Measurements from ENCODE around the gene SKI.
A peak's percentile ranks its signal among the peaks of the same experiment; 100 is the strongest.
"Not testable (repeated sequence)": the region's sequence is repeated elsewhere in the genome, so short reads cannot be mapped to it uniquely, and the experiment has no call there.

The SKI gene

DNA sequence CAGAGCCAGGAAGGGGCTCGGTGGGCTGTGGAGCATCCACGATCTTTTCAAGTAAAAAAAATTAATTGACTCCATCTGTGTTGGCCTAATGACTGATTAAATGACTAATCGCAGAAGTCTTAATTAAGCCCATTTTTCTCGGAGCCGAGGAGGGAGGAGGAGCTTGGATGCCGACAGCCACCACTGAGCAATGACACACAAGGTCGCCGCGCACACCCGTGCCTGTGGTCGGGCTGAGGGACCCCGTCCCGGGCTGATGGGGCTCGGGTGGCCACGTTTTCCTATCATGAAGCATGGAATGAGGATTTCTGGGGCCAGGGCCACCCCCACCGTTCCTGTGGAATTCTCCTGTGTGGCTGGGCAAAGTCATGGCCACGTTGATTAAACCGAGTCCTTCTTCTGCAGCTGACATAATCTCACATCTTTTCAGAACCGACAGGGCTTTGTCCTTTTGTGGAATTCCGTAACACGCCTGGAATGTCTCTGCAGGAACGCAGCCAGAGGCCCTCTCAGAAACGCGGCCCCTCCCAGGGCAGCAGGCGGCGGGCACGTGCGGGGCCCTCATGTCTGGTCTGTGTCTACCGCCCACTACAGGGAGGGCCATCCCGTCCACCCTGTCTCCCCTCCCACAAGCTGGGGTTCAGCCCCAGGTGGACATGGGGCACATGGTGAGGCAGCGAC, 102.5 kb downstream of the SKI start:
- Histone ChIP-seq H3K9ac (ENCODE audit: low read depth, low read length) (no peak overlapping the region), H3K27me3 (ENCODE audit: insufficient read depth, low read length) (no peaks in the 10 kb centered on the region), H3K4me3 (ENCODE audit: low read length) (no peak overlapping the region), H3K27ac (ENCODE audit: low read depth, low read length) (no peak overlapping the region), H3K9me3 (ENCODE audit: insufficient read depth, low read depth, low read length) (peaks cover 8% of the 10 kb centered on the region; the same call in 1 of the 2 replicates), H3K4me1 (ENCODE audit: insufficient read depth, low read length) (no peaks in the 10 kb centered on the region), H3K36me3 (ENCODE audit: insufficient read depth, low read length) (no peaks in the 10 kb centered on the region)
- WGBS, result 94% methylated on average over 31 of the region's 31 CpGs

DNA sequence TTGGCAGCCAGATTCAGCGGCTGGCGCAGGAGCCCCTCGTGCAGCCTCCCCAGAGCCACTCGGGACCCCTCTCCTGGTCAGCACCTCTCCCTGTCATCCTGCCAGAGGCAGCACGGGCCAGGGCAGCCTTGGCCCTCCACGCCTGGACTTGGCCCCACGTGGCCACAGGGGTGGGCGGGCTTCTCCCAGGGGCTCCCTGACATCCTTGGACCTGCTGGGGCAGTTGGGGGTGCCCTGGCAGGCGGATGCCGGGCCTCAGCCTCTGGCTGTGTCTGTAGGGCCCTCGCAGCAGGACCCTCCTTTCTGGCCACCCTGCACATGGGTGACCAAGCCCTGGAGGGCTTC, 103.1 kb downstream of the SKI start:
- no peak overlapping the region for H3K9ac ChIP-seq (ENCODE audit: low read depth, low read length)
- H3K27me3 ChIP-seq (ENCODE audit: insufficient read depth, low read length), result no peaks in the 10 kb centered on the region

DNA sequence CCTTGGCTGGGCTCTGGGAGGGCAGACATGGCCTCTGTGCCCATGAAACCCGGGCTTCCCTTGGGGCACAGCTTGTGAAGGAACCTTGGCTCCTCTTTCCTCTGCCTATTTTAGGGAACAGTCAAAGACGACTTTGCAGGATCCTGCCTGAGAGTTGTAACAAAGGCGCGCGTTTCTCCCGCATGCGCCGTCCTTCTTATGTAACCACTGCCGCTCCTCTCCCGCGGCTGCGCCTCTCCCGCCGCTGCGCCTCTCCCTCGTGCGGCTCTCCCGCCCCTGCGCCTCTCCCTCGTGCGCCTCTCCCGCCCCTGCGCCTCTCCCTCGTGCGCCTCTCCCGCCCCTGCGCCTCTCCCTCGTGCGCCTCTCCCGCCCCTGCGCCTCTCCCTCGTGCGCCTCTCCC, 103.5 kb downstream of the SKI start:
- not testable (repeated sequence) for H3K9ac ChIP-seq (ENCODE audit: low read depth, low read length); H3K9me3 ChIP-seq (ENCODE audit: insufficient read depth, low read depth, low read length); H3K4me3 ChIP-seq (ENCODE audit: low read length); H3K4me1 ChIP-seq (ENCODE audit: insufficient read depth, low read length); H3K27ac ChIP-seq (ENCODE audit: low read depth, low read length); H3K27me3 ChIP-seq (ENCODE audit: insufficient read depth, low read length); H3K36me3 ChIP-seq (ENCODE audit: insufficient read depth, low read length)
- 98% methylated on average over 33 of the region's 33 CpGs for WGBS

More for the DNA sequence above, 103.1 kb downstream of the SKI start:
- Histone ChIP-seq H3K27ac (ENCODE audit: low read depth, low read length) (no peak overlapping the region), H3K4me1 (ENCODE audit: insufficient read depth, low read length) (no peaks in the 10 kb centered on the region), H3K9me3 (ENCODE audit: insufficient read depth, low read depth, low read length) (peaks cover 8% of the 10 kb centered on the region; the same call in 1 of the 2 replicates), H3K36me3 (ENCODE audit: insufficient read depth, low read length) (no peaks in the 10 kb centered on the region), H3K4me3 (ENCODE audit: low read length) (no peak overlapping the region)
- whole genome bisulfite sequencing, result 94% methylated on average over 11 of the region's 11 CpGs

DNA sequence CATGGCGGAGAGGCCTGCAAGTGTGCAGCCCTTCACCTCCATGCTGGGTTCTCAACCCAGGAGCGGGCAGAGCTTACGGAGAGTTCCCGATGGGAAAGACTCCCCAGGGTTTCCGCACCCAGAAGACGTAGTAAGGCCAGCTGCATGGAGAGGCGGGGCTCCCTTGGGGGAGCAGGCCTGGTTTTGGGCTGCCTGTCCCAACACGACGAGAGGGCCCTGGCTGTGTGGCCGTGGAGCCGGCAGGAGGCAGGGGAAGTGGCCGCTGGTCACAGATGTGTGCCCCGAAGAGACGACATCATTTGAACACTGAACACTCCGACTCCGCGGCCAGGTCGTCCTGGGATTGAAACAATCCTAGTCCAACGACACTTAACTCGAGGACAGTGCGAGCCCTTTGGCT, 106.2 kb downstream of the SKI start:
- Histone ChIP-seq H3K9ac (ENCODE audit: low read depth, low read length) (no peak overlapping the region), H3K9me3 (ENCODE audit: insufficient read depth, low read depth, low read length) (peaks cover 8% of the 10 kb centered on the region; the same call in 1 of the 2 replicates), H3K4me1 (ENCODE audit: insufficient read depth, low read length) (no peaks in the 10 kb centered on the region), H3K27me3 (ENCODE audit: insufficient read depth, low read length) (no peaks in the 10 kb centered on the region), H3K4me3 (ENCODE audit: low read length) (no peak overlapping the region), H3K36me3 (ENCODE audit: insufficient read depth, low read length) (no peaks in the 10 kb centered on the region), H3K27ac (ENCODE audit: low read depth, low read length) (no peak overlapping the region)
- WGBS, result 92% methylated on average over 21 of the region's 21 CpGs

DNA sequence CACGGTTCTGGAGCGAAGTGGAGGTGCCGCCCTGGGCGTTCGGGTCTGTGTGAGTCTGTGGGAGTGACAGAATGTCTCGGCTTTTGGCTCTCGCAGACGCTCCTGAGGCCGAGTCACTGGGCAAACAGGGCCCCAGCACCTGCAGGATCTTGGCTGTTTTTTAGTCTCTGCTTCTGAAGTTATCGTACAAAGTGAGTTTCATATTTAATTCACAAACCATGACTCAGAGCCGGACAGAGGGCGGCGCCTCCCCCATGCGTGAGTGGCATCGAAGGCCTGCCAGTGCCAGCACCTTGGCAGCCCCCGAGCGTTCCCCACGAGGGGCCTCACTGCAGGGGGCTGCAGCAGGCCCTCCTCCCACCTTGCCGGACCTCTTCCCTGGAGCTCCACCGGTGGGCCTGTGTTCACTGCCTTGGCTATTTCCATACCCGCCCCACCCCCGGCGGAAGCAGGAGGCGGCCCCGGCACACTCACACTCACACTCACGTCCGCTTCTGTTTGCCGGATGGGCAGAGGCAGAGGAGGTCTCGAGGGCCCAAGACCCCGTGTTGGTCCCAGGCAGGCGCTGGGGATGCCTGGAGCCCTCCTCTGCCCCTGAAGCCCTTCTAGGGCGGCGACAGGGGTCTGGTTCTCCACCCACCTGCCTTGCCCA, 106.9 kb downstream of the SKI start:
- H3K9me3 ChIP-seq (ENCODE audit: insufficient read depth, low read depth, low read length), result peaks cover 8% of the 10 kb centered on the region; the same call in 1 of the 2 replicates
- no peaks in the 10 kb centered on the region for H3K27me3 ChIP-seq (ENCODE audit: insufficient read depth, low read length)
- H3K9ac ChIP-seq (ENCODE audit: low read depth, low read length), result no peak overlapping the region
- no peak overlapping the region for H3K4me3 ChIP-seq (ENCODE audit: low read length)
- H3K36me3 ChIP-seq (ENCODE audit: insufficient read depth, low read length), result no peaks in the 10 kb centered on the region
- no peaks in the 10 kb centered on the region for H3K4me1 ChIP-seq (ENCODE audit: insufficient read depth, low read length)
- H3K27ac ChIP-seq (ENCODE audit: low read depth, low read length), result no peak overlapping the region
- 87% methylated on average over 33 of the region's 33 CpGs for WGBS

DNA sequence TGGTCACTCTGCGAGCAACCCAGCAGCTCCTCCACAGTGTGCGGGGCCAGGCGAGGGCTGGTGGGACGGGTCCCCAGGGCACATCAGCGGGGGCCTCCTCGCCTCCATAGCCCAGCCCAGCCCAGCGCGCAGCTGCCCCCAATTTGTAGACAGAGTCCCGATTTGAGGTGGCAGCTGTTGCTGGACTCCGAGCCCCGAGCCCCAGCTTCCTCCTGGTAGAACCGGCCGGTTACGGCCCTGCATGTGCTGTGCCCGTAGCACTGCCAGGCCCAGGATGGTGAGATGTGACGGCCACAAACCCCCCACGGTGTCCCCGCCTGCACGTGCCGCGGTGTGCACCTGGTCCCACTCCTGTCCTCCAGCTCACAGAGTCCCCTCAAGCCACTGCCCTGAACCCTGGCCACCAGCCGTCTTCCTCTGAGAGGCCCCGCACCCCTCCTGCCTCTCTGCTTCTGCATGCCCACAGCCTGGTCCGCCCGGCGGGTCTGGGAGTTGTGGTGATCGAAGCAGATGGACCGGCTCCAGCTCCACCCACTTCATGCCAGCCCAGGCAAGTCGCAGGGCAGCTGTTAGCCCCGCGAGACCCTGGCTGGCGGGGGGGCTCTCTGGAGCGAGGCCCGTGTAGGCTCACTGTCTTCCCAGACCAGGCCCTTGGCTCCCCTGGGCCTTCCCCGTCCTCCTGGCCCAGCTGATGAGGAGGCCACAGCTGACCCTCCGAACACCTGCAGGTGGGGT, 107.8 kb downstream of the SKI start:
- 94% methylated on average over 36 of the region's 36 CpGs for WGBS
- no peaks in the 10 kb centered on the region for H3K36me3 ChIP-seq (ENCODE audit: insufficient read depth, low read length)
- H3K9me3 ChIP-seq (ENCODE audit: insufficient read depth, low read depth, low read length), result peaks cover 8% of the 10 kb centered on the region; the same call in 1 of the 2 replicates
- H3K27me3 ChIP-seq (ENCODE audit: insufficient read depth, low read length), result no peaks in the 10 kb centered on the region
- no peak overlapping the region for H3K4me3 ChIP-seq (ENCODE audit: low read length)
- H3K4me1 ChIP-seq (ENCODE audit: insufficient read depth, low read length), result no peaks in the 10 kb centered on the region
- H3K27ac ChIP-seq (ENCODE audit: low read depth, low read length), result no peak overlapping the region
- H3K9ac ChIP-seq (ENCODE audit: low read depth, low read length), result no peak overlapping the region; the same call in 1 of the 2 replicates

DNA sequence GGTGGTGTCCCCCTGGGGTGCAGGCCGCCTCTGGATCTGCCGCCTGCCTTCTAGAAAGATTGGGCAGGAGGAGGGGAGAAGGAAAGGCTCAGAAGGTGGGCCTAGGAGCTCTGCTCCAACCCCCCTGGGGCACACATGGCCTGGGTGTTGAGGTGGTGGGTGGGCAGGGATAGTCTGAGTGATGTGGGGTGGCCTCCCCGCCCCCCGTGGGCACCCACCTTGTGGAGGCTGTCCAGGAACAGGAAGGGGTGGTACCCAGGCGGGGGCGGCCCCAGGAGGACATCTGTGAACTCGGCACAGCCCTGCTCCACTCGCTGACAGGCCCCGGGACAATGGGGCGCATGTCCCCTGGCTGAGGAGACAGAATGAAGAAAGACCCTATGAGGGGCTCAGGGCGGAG, 108.4 kb downstream of the SKI start:
- Histone ChIP-seq H3K9ac (ENCODE audit: low read depth, low read length) (peak overlapping the region; percentile 9; the same call in 1 of the 2 replicates), H3K4me3 (ENCODE audit: low read length) (no peak overlapping the region), H3K27me3 (ENCODE audit: insufficient read depth, low read length) (no peaks in the 10 kb centered on the region), H3K9me3 (ENCODE audit: insufficient read depth, low read depth, low read length) (0 out of 2 replicates have a peak, but pooled peaks cover 4% of the 10 kb centered on the region), H3K27ac (ENCODE audit: low read depth, low read length) (no peak overlapping the region), H3K36me3 (ENCODE audit: insufficient read depth, low read length) (no peaks in the 10 kb centered on the region), H3K4me1 (ENCODE audit: insufficient read depth, low read length) (no peaks in the 10 kb centered on the region)
- 93% methylated on average over 11 of the region's 11 CpGs for WGBS

DNA sequence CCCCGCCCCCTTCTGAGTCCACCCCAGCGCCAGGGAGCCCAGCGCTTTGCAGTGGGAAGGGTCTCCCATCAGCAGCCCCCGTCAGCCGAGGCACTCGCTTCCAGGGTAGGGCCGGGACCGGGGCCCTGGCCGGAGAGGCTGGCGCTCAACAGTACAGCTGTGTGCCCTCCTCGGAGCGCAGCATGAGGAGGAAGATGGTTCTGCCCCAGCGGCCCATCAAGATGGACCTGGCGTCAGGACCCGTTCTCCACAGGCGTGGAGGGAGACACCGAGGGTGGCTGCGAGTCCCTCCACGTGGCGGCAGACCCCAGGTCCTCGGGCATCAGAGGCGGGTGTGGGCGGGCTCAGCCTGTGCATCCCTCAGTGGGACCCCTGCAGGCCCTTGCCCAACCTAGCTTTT, 109.0 kb downstream of the SKI start:
- Histone ChIP-seq H3K27ac (ENCODE audit: low read depth, low read length) (no peak overlapping the region), H3K4me1 (ENCODE audit: insufficient read depth, low read length) (no peaks in the 10 kb centered on the region), H3K9me3 (ENCODE audit: insufficient read depth, low read depth, low read length) (0 out of 2 replicates have a peak, but pooled peaks cover 1% of the 10 kb centered on the region), H3K27me3 (ENCODE audit: insufficient read depth, low read length) (no peaks in the 10 kb centered on the region), H3K4me3 (ENCODE audit: low read length) (no peak overlapping the region), H3K9ac (ENCODE audit: low read depth, low read length) (no peak overlapping the region), H3K36me3 (ENCODE audit: insufficient read depth, low read length) (no peaks in the 10 kb centered on the region)
- 95% methylated on average over 23 of the region's 23 CpGs for WGBS

DNA sequence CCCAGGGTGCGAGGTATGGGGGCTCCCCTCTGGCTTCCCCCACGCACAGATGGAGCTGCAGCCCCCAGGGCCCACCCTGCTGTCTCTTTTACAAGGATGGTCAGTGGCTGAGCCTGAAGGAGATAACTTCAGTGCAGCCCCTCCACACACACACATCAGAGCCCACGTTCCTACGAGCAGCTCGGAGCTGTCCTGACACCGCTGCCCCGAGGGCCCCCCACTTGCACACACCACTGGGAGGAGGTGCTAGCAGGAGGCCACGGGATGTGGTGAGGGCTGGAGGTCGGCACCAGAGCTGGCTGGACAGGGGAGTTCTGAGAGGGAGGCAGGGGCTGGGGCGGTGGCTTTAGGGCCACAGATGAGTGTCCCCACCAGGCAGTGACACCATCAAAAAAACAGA, 109.4 kb downstream of the SKI start:
- Histone ChIP-seq H3K4me3 (ENCODE audit: low read length) (no peak overlapping the region), H3K27ac (ENCODE audit: low read depth, low read length) (no peak overlapping the region), H3K9me3 (ENCODE audit: insufficient read depth, low read depth, low read length) (no peaks in the 10 kb centered on the region), H3K4me1 (ENCODE audit: insufficient read depth, low read length) (no peaks in the 10 kb centered on the region), H3K27me3 (ENCODE audit: insufficient read depth, low read length) (no peaks in the 10 kb centered on the region), H3K9ac (ENCODE audit: low read depth, low read length) (no peak overlapping the region), H3K36me3 (ENCODE audit: insufficient read depth, low read length) (no peaks in the 10 kb centered on the region)
- WGBS, result 98% methylated on average over 10 of the region's 10 CpGs

DNA sequence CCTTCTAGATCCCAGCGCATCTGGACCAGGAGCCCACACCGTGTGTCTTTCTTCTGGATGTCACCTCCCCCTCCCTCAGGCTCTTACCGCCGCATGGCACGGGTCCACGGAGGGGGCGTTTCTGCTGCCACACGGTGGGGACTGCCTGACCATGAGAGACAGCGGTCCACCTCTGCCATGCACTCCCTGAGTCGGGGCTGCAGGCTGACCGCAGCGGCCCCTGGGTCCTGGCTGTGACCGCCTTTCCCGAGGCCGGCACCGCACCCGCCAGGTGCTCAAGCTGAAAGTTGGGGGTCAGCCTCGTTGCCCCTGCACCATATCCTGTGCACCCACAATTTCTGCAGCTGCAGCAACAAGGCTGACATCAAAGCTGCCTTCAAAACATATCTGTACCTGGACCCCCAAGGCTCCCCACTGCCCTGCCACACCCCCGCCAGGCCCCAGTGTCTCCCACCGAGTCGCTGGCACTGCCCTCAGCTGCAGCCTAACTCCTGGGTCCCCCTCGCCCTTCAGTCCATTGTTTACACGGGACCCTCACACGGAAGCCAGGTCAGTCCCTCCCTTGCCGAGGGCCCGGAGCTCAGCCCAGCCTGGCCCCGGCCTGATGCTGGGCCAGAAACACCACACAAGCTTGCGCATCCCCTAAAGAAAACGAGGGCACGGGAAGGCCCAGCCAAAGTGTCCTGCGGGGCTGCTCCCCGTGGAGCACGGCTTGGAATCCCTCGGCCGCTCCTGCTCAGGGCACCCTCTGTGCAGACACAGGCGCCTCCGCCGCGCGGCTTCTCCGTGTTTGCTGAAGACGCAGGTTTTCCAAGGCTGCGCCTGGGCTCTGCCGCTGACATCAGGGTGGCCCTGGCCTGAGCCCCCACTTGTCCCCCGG, 111.3 kb downstream of the SKI start:
- no peaks in the 10 kb centered on the region for H3K36me3 ChIP-seq (ENCODE audit: insufficient read depth, low read length)
- H3K9ac ChIP-seq (ENCODE audit: low read depth, low read length), result no peak overlapping the region
- 92% methylated on average over 45 of the region's 45 CpGs for WGBS
- no peak overlapping the region for H3K27ac ChIP-seq (ENCODE audit: low read depth, low read length)
- H3K9me3 ChIP-seq (ENCODE audit: insufficient read depth, low read depth, low read length), result no peaks in the 10 kb centered on the region
- no peak overlapping the region for H3K4me3 ChIP-seq (ENCODE audit: low read length)
- H3K4me1 ChIP-seq (ENCODE audit: insufficient read depth, low read length), result no peaks in the 10 kb centered on the region
- H3K27me3 ChIP-seq (ENCODE audit: insufficient read depth, low read length), result no peaks in the 10 kb centered on the region

Measured in HUES64 (cell line).